Activated CD4-positive, alpha-beta T cell treated with anti-CD3 and anti-CD28 coated beads, Interleukin-2, Interleukin-6, amounts not matched to agents 100 ng/mL and 50 ng/mL, durations not matched to agents 16 hours and 8 hours (primary cell): ENCODE measurements around the gene SLC46A1.

ENCODE experiments used
- DNase-seq: peaks from one replicate; pipeline ENCODE4 v3.0.0-alpha.2; 2020

SLC46A1 gene

DNA sequence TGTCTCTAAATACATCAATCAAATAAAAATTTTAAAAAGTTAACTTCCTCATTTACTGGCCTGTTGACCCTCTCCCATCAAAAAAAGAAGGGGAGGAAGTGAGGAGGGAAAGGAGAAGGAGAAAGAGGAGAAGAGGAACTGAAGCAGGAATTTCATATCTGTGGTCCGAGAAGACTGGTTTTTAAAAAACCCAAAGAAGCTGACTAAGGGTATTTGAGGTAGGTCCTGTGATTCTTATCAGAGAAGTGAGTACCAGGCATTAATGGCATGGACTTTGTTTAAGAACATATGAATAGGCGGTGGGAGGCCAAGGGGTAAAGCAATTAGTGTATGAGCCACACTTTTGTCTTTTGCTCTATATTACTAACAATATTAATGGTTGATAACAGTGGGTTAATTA lies 2.0 kb downstream of the SLC46A1 start:
- no peak for DNase-seq

DNA sequence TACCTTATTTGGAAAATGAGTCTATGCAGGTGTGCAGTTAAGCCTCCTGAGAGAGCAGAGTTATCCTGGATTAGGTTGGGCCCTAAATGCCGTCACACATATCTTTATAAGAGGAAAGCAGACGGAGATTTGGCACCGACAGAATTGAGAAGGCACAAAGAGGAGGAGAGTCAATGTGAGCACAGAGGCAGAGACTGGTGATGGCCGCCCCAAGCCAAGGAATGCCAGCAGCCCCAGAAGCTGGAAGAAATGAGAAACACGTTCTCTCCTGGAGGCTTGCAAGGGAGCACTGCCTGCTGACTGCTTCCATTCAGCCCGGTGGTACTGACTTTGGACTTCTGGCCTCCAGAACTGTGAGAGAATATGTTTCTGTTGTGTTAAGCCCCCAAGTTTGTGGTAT lies 3.2 kb downstream of the SLC46A1 start:
- DNase-seq: no peak

DNA sequence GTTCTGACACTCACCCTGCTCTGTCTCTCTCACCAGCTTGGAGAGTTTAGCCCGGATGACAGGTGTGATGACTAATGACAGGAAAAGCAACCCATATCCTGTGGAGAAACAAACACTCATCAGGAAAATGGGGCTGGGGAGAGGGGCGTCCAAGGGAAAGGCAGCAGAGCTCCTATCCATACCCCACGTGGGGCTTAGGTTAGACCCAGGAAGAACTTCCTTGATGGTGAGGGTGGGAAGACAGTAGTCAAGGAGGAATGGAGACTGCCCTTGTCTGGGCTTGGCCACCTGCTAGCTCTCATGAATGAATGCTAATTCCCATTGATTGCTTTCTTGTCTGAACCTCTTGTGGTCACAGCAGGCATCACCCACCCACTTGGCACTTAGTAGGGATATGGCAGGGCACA lies 3.8 kb downstream of the SLC46A1 start:
- no peak for DNase-seq

DNA sequence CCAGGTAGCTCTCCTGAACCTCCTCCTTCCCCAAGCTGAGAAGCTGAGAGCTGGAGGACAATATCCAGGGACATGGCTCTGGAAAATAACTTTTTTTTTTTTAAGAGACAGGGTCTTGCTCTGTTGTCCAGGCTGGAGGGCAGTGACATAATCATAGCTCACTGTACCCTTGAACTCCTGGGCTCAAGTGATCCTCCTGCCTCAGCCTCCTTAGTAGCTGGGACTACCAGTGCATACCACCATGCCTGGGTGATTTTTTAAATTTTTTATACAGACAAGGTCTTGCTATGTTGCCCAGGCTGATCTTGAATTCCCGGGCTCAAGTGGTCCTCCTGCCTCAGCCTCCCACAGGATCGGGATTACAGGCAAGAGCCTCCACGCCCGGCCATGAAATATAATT lies 6.2 kb downstream of the SLC46A1 start:
- no peak for DNase-seq

DNA sequence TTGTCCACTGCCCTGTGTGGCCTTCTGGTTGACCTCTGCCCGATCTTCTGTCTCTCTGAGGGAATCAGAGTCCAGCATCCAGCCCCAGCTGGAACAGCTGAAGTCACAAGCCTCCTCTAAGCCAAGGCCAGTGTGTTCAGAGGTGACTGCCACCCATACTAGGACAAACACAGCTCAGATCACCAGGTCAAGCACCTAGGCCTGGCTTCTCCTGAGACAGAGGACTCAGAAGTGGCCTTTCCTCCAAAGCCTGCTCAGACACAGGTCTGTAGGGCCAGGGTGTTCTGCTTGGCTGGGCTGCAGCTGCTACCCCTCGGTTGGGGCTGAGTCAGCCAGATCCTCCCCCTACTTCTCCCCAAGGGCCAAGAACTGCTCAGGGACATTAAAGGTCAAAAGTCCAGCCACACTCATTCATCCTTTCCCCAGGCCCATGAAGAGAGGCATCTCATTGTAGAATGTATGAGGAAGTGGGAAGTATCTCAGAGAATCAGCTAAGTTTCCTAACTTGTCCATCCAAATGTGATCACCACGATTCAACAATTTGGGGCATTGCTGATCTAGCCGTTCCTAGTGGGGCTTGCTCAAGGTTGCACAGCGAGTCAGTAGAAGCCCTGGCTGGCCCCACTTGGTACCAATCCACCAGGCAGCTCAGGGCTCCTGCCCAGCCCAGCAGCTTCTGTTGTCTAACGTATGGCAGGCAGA lies 7.6 kb downstream of the SLC46A1 start:
- DNase-seq: no peak

DNA sequence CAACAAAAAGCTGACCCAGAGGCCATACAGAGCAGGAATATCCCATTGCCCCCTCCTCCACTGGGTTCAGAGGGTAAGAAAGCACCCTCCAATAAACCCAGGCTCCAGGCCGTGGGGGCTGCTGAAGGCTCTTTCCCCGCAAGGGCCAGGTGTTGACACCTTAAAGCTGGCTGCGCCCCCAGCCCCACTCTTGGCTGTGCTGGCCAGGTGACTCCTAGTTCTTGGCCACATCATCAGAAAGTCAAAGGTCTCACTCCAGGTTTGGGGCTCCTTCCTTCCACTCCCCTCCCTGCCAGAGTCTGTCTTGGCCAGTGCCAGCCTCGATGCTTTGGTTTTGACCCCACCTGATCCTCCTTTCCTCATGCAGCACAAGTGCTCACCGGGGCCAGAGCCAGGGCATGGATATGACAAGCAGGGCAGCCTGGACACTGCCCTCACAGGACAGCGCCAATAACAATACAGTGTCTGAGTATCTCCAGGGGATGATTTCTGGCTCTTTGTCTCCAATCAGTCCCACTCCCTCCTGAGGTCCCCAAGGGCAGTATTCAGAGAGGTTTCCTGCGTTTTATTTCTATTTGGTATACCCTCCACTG lies 8.2 kb downstream of the SLC46A1 start:
- no peak for DNase-seq

DNA sequence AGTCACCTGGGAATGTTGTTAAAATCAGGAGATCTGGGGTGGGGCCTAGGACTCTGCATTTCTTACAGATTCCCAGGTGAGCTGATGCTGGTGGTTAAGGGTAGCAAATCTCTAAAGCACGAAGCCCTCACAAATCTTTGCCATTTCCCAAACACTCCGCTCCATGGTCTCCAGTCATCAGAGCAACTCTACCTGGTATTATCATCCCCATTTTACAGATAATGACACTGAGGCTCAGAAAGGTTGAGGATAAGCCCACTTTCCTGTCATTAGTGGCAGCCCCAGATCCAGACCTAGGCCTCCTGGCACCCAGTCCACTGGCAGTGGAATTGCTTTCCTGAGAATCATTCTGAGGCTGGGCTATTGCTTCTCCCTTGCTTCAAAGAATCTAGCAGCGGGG lies 8.7 kb downstream of the SLC46A1 start:
- DNase-seq: no peak

DNA sequence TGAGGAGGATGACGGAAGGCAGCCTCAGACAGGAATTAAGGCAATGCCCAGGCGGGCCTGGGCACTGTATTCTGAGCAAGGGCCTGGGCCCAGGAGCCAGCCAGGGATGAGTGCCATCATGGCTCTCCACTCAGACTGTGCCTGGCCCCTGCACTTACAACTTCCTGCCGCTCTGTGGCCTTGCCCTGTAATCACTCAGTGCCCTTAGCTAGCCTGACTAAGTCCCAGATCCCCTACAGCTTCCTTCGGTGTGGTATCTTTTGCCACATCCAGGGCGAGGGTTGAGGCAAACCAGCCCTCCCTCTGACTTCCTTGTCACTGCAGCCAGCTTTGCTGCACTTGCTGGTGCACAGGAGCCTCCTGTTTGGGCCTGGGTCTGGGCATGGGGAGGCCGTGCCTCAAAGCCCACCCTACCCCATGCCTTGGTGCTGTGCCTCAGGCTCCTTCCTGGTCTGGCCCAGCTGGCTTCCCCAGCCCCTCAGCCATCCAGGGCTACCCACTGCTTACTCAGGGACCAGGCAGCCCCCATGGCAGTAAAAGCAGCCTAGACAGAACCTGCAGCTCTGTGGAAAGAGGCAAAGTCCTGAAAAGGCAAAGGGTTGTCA lies 9.3 kb downstream of the SLC46A1 start:
- no peak for DNase-seq

DNA sequence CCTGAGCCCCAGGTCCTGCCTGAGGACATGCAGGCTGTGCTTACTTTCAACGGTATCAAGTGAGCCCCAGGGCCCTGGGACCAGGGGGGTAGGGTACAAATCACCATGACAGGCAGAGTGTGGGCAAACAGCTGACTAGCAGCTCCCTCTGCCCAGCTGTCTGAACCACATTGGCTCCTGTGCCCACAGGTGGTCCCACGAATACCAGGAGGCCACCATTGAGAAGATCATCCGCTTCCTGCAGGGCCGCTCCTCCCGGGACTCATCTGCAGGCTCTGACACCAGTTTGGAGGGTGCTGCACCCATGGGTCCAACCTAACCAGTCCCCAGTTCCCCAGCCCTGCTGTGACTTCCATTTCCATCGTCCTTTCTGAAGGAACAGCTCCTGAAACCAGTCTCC lies 10.0 kb downstream of the SLC46A1 start:
- DNase-seq: no peak

DNA sequence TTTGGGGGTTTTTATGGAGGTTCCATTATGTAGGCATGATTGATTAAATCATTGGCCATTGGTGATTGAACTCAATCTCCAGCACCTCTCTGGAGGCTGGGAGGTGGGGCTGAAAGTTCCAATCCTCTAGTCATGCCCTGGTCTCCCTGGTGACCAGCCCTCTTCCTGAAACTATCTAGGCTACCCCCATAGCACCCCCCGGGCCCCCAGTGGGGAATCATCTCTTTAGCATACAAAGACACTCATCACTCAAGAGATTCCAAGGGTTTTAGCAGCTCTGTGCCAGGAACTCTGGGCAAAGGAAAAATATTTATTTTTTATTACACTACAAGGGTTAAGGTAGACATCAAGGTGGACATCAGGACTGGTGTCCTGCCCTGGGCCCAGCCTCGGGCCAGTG lies 10.6 kb downstream of the SLC46A1 start:
- DNase-seq: no peak

DNA sequence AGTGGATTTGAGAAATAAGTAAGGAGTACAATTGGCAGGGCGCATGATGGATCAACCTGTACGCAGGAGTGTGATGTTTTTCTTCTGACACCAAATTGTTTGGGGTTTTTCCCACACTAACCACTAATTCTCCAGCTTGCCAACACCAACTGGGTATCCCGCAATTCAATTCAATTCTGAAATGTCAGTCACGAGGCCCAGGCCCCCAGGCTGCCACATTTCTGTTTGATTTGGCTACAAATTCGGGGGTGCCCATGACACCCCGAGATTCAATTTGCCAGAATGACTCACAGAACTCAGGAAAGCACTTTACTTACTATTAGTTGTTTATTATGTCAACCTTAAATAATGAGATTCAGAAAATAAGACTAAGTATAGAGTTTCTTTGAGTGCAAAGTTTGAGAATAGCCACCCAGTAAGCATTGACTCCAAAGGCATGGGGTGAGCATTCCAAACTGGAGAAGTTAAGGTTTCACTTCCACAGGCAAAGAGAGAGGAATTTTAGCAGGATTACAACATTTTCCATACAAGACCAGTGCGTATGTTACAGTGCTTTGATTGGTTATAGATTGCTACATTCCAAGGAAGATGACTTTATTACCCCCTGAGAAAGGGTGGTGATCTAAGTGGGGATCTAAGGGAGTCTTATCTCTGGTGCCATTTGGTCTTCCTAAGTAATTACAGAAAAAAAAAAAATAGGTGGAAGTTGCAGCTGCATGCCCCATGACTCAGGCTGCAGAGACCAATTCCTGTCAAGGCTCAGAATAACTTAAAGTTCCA lies 11.5 kb downstream of the SLC46A1 start:
- DNase-seq: no peak

DNA sequence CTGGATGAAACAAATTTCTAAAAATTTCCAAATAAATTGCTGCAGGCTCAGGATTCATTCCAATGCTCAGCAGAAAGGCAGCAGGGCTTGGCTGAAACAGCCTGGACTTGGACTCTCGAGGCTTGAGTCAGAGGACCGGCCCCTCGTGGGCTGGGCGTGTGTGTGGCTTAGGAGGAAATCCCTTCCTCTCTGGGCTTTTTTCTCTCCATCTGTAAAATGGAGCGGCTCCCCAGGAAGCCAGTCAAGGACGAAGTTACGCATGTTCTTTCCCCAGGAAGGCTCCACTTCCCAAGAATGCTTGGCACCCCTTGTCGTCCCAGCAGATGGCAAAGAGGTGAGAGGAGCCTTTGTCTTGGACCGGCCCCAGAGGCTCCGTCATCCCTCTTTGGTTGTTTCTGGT lies 13.5 kb downstream of the SLC46A1 start:
- DNase-seq: no peak

DNA sequence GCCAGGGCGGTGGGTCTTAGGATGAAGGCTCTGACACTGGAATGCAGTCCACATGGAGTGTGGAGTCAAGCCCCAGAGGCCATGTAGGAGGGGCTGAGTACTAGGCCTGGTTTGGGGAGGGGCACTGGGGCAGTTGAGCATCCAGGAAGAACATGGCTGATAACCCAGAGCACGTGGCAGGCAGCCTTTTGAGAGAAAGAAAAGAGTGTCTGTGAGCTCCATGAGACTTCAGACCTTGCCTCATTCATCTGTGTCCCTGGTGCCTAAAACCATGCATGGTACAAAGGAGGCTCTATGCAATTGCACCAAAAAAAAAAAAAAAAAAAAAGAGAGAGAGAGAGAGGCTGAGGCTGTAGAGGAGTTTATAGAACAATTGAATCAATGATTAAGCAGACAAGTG lies 14.6 kb downstream of the SLC46A1 start:
- no peak for DNase-seq

DNA sequence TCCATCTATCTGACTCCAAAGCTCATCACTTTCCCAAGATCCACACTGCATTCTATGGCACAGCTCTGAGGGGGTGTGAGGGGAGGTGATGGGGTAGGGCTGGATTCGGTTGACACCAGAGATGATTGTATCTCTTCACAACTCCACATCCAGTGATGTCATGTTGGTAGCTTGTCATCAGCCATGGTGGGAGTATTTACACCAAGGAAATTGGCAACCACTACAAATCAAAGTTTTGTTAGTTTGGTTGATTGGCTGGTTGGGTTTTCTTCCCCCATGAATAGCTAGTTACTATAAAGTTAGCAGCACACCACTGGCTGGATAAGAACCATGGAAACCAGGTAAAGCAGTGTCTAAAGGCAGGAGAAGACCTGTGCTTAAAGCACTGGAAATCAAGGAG lies 15.0 kb downstream of the SLC46A1 start:
- no peak for DNase-seq

DNA sequence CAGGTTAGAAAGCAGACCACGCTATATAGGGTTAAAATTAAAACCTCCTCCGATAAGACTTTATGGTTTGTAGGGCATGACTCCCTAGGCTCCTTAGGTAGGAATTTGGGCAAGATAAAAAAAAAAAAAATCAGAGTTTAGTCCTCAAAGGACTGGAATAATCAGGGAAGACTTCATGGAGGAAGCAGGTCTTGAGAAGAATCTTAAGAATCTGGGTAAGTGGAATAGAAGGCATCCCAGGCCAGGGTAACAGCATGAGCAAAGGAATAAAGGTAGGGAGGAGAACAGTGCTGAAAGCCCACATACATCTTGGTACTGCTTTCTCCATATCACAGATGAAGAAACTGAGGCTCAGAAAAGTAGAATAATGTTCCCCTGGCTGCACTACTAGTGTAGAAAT lies 15.4 kb downstream of the SLC46A1 start:
- DNase-seq: no peak

DNA sequence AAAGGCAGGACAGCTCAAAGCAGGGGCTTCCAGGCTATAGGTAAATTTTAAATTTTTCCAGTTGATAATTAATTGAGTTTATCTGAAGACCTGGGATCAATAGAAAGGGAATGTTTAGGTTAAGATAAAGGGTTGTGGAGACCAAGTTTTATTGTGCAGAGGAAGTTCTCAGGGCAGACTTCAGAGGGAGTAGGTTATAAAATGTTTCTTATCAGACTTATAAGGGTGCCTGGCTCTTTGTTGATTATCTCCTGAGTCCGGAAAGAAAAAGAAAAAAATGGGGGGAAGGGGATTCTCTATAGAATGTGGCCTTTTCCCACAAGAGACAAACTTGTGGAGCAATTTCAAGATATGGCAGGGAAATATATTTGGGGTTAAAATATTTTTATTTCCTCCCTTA lies 15.9 kb downstream of the SLC46A1 start:
- no peak for DNase-seq

DNA sequence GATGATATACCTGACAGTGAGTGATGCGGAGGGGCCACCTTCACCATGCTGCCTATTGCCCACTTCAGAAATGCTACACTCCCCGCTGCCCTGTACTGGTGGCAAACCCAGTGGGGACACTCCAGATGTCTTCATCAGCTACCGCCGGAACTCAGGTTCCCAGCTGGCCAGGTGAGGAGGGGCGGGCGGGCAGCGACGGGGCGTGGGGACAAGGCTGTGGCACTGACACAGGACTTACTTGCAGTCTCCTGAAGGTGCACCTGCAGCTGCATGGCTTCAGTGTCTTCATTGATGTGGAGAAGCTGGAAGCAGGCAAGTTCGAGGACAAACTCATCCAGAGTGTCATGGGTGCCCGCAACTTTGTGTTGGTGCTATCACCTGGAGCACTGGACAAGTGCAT lies 17.9 kb downstream of the SLC46A1 start:
- DNase-seq: no peak

DNA sequence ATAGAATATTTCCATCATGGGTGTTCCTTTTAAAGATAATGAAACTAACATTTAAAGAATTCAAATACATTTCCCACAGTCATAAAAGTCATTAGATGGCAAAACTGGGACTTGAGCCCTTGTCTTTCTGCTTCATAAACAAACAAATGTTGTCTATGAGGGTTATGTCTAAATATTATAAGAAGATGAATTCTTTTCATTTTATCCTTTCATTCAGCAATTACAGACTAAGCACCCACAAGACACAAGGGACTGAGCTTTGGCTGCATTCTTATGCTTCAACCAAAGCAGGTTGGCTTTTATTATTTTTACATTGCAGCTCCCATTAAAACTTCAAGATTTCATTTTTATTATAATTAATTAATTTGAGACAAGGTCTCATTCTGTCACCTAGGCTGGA lies 19.6 kb downstream of the SLC46A1 start:
- DNase-seq: no peak

DNA sequence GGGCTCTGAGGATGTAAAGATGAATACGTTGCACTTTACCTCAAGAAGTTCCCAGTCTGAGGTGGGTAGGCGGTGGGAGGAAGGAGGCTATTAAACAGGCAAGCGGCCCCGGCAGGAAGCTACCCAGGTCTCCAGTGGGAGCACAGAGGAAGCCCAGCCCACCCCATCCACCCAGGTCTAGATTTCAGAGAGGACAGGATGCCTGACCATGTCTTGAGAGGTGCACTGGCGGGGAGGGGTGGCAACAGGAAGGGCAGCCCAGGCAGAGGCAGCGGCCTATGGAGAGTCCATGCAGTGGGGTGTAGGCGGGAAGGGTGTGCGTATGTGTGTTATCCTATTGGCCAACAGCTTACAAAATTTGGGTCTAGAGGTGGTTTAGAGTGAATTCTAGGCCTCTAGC lies 20.6 kb downstream of the SLC46A1 start:
- DNase-seq: peak; percentile 24

DNA sequence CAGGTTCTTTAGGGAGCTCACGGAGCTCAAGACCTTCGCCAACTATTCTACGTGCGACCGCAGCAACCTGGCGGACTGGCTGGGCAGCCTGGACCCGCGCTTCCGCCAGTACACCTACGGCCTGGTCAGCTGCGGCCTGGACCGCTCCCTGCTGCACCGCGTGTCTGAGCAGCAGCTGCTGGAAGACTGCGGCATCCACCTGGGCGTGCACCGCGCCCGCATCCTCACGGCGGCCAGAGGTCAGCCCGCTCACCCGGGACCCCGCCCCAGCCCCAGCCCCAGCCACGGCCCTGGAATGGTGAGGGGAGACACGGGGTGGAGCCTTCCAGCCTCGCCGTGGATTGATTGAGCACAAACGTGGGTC lies 21.0 kb downstream of the SLC46A1 start:
- DNase-seq: no peak

DNA sequence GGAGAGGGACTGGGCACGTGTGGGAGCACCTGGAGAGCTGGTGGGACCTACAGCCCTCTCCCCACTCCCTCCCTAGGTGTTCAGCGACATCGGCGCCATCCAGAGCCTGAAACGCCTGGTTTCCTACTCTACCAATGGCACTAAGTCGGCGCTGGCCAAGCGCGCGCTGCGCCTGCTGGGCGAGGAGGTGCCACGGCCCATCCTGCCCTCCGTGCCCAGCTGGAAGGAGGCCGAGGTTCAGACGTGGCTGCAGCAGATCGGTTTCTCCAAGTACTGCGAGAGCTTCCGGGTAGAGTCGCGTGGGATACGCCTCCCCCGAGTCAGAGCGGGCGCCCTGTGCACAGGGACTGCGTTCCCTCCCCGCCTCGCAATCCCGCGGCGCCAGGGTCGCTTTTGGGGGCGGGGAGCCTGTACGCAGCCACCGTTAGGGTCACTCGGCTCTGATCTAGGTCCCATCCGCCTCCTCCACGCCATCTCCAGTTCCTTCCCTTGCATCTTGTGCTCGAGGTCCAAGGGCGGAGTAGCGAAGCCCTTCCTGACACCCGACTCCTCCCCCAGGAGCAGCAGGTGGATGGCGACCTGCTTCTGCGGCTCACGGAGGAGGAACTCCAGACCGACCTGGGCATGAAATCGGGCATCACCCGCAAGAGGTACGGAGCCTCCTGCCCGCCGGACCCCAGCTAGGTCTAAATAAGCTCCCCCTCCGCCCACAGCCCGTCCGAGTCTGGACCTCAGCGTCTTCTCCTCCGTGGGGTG lies 21.6 kb downstream of the SLC46A1 start:
- DNase-seq: peak; percentile 76

DNA sequence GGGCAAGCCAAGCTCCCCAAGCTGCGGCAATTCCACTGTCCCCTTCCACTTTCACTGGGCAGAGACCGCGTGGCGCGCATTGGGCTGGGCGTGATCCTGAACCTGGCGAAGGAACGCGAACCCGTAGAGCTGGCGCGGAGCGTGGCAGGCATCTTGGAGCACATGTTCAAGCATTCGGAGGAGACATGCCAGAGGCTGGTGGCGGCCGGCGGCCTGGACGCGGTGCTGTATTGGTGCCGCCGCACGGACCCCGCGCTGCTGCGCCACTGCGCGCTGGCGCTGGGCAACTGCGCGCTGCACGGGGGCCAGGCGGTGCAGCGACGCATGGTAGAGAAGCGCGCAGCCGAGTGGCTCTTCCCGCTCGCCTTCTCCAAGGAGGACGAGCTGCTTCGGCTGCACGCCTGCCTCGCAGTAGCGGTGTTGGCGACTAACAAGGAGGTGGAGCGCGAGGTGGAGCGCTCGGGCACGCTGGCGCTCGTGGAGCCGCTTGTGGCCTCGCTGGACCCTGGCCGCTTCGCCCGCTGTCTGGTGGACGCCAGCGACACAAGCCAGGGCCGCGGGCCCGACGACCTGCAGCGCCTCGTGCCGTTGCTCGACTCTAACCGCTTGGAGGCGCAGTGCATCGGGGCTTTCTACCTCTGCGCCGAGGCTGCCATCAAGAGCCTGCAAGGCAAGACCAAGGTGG lies 24.7 kb downstream of the SLC46A1 start:
- DNase-seq: peak; percentile 40
